Measurements from ENCODE around the gene PPIB. TPM values are rescaled to one million over a fixed set of nuclear protein-coding genes. Genes with fewer than 3 reads are reported as not detected.
"Not testable (repeated sequence)": the region's sequence is repeated elsewhere in the genome, so short reads cannot be mapped to it uniquely, and the experiment has no call there.

PPIB gene
- total RNA-seq, 1 donor = 265 TPM

DNA sequence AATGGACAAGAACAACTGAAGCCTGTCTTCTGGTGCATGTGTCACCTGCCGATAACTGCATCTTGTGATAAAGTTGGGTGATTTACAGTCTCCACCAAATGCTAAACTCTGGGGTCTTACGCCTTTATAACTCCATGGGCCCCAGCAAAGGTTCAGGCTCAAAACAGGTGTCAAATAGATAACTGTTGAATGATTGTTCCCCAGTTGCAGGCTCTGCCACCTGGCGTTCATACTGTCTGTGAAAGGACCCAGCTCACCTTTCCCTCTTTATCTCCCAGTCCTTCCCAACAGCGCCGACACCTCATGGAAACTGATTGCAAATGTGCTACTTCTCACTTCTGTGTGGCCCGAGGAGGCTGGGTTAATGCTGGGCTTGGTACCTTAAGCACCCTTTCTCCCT, 19.5 kb downstream of the PPIB start:
- DNase-seq (ENCODE audit: low read depth in 2 of 3, low spot score in 2 of 3) = no peak

DNA sequence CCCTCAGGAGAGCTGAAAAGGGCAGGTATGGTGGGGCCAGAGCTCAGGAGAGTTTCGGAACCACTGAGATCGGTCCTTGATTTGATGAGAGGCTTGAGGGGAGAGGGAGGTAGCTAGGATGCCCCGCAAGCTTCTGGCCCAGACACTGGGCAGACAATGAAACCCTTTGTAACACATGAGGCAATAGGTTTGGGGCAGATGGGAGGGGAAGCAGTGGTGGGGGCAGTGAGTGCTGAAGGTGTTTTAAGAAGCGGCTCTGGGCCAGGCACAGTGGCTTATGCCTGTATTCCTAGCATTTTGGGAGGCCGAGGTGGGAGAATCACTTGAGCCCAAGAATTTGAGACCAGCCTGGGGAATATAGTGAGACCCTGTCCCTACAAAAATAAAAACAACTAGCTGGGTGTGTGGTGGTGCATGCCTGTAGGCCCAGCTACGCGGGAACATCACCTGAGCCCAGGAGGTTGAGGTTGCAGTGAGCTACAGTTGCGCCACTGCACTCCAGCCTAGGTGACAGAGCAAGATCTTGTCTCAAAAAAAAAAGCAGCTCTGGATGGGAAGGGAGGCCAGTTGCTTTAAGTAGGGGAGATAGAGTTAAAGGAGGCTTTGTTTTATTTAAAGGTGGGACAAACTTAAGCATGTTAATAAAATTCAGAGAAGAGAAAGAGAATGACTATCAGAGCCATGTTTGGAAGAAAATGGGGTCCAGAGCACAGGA, 20.9 kb downstream of the PPIB start:
- DNase-seq (ENCODE audit: low read depth in 2 of 3, low spot score in 2 of 3) = no peak

DNA sequence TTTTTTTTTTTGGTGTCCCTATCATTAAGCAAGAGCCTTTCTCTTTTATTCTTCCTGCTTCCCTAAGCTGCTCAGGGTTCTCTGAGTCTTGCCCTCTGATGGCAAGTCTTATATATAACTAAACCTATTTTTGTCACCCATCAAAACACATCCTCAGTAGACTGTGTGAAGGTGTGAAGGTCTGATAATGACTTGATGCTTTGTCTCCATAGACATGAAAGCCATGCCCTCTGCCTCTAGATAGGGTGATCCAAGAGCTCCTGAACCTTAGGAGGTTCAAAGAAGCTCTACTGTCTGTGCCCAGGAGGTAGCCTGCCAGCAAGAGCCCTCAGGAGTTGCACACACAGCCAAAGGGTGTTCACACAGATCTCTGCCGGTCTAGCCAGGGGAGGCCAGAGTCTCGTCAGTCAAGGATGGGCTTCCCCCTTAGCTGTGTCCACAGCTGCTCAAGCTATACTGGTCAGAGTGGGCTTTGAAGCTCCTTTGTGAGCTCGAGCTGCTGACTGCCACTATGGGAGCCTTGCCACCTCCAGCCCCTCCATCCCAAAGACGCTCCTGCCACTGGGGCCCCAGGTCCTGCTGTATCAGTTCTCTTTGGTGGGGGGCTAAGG, 24.4 kb downstream of the PPIB start:
- DNase-seq (ENCODE audit: low read depth in 2 of 3, low spot score in 2 of 3) = no peak

DNA sequence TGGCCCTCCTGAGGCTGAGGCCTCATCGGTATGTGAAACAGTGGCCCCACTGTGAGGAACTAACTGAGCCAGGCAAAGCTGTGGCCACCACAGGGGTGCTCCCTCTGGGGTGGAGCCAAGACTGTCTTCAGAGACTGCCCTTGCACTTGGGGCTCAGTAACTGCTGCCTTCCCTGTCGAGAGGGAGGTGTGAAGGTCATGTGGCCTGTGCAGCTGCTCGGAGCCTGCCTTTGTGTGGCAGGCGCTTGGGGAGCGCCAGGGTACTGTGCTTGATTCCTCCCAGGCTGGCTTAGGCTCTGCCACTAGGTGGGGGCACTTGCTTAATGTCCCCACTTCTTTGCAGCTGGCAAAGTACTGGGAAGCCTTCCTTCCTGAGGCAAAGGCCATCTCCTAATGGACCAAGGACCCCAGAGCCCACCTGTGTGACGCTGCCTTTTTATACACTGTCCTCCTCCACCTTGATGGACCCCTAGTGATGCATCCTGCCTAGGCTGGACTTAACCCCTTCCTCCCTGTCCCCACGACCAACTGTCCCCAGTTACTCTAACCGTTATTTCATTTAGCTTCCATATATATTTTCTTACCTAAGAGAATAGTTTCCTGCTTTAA, 25.5 kb downstream of the PPIB start:
- DNase-seq (ENCODE audit: low read depth in 2 of 3, low spot score in 2 of 3) = no peak

DNA sequence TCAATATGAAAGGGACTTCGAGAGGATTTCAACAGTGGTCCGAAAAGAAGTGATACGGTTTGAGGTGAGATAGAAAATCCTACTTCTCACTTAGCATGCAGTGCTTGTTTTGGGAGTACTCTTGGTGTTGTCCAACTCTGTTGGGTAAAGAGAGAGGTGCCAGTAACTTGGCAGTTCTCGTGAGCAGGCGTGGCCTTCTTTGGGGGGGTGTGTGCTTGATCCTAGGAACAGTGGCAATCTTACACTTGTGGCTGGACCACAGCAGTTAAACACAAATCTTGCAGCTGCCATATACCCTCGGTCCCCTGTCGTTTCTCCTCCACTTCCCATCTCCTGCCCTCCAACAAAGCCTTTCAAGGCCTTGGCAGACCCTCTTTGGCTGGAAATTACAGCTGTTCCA, 26.5 kb downstream of the PPIB start:
- no peak for DNase-seq (ENCODE audit: low read depth in 2 of 3, low spot score in 2 of 3)

DNA sequence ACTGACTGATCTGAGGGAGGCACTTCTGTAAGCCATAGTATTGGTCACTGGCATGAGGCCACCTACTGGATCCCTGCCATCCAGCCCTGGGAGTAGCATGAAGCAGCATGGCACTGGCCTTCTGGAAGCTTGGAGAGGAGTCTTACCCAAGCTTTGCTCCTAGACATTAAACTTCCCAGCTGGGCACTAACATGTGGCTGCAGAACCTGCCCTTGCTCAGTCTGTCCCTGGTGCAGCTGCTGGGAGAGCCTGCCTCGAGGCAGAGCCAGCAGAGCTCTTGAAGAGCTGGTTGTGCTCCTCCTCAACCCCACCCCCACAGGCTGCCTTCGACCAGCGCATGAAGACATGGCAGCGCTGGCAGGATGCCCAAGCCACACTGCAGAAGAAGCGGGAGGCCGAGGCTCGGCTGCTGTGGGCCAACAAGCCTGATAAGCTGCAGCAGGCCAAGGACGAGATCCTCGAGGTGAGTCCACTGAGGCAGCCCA, 28.4 kb downstream of the PPIB start:
- DNase-seq (ENCODE audit: low read depth in 2 of 3, low spot score in 2 of 3) = peak in 1 of 3 donors; percentile 41

DNA sequence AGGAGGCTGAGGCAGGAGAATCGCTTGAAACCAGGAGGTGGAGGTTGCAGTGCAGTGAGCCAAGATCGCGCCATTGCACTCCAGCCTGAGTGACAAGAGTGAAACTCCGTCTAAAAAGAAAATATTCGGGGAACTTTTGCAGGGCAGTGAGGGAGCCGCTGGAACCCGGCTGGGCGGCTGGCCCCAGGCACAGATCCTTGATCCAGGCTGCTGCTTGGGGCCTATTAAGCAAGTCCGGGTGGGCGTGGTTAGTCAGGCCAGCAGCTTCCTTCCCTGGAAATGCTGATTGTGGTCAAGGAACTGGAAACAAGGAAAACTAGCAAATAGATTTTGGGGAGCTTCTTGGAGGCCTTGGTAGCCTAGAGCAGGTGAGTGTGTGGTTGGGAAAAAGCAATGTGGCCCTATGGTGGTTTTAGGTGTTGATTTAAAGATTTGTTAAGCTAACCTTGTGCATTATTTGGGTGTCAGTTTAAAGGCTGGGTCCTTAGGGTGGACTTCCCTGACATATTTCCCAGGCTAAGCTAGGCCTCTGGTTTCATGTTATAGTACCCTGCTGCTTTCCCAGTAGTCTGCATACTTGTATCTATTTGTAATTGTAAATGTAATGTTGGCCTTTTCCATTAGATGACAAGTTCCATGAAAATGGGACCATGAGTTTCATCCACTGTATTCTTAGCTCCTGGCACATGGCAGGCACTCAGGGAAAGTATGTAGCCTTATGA, 29.0 kb downstream of the PPIB start:
- no peak for DNase-seq (ENCODE audit: low read depth in 2 of 3, low spot score in 2 of 3)

DNA sequence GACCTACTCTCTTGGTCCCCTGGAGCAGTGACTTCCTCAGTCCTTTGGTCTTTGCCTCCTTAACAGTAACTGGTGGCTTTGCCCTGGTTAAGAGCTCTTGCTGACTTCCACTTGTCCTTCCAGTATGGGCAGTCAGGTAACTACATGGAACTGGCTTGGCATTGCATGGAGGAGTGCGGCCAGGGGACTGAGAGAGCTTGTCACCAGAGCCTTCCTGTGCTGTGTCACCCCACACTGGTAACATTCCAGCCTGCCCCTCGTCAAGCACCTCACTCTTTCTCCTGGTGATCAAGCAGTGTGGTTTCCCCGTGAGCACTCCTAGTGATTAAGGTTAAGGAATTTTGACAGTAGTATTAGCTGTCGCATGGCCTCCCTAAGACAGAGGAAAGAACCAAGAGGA, 30.6 kb downstream of the PPIB start:
- no peak for DNase-seq (ENCODE audit: low read depth in 2 of 3, low spot score in 2 of 3)

DNA sequence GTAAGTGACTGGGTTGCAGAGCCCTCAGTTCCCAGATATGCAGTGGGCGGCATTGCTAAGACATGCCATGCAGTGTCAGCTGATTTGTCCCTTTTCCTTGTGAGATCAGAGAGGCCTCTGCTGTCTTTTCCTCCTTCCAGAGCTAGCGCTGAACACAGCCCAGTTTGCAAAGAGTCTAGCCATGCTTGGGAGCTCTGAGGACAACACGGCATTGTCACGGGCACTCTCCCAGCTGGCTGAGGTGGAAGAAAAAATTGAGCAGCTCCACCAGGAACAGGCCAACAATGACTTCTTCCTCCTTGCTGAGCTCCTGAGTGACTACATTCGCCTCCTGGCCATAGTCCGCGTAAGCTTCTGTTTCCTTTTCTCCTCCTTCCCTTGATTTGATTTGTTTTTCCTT, 31.3 kb downstream of the PPIB start:
- no peak for DNase-seq (ENCODE audit: low read depth in 2 of 3, low spot score in 2 of 3)

DNA sequence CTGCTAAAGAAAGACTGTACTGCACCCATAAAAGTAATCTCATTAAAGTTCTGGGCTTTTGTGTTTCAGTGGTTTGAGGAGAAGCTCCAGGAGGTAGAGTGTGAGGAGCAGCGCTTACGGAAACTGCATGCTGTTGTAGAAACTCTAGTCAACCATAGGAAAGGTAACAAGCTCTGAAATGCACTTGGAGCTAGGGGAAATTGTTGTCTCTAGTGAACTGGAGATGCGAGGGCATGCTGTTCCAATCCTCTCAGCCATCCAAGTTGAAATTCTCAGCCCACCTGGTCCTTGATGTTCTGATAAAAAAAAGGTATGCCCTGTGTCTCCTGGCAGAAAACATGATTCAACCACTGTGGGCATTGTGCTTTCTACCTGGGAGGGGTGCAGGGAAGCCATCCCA, 32.7 kb downstream of the PPIB start:
- DNase-seq (ENCODE audit: low read depth in 2 of 3, low spot score in 2 of 3) = no peak

DNA sequence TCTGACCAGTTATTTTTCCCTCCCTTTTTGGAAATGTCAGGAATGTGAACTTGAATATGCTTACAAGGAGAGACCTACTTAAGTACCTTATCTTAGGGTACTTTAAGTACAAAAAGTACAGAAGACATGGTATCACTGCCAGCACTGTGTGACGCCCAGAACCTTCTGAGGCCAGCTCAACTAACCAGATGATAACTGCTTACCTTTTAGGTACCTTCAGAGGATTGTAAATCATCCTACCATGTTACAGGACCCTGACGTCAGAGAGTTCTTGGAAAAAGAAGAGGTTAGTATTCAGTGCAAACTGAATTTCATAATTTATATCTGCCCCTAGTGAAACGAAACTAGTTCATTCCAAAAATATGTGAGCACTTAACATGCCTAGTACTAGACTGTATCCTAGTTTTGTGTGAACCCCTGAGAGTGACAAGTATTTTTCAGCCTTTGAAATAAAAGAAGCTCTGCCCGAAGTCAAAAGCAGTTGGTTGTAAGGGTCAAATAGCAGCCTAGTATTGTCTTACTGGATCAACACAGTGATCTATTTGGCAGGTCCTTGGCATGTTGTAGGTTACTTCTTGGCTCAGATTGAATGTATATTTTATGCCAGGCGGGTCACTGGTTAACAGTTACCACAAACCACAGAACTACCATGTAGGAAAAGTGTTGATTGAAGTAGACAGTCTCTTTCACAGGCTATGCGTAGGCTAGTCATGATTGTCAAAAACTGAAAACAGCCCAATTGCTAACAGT, 35.1 kb downstream of the PPIB start:
- DNase-seq (ENCODE audit: low read depth in 2 of 3, low spot score in 2 of 3) = no peak

DNA sequence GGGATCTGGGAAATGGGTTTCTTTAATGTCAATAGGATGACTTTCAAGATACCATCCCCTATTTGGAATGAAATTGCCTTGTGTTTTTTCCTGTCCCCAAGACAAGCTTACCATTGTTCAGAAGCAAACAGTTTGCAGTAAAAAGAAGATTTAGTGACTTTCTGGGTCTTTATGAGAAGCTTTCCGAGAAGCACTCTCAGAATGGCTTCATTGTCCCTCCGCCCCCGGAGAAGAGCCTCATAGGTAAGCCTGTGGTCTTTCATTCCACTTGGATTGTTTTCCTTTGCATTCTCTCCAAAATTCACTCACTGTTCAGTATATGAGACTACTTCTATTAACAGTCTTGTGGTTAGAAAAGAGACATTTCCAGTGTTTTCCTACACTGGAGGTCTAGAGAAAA, 36.8 kb downstream of the PPIB start:
- DNase-seq (ENCODE audit: low read depth in 2 of 3, low spot score in 2 of 3) = no peak

DNA sequence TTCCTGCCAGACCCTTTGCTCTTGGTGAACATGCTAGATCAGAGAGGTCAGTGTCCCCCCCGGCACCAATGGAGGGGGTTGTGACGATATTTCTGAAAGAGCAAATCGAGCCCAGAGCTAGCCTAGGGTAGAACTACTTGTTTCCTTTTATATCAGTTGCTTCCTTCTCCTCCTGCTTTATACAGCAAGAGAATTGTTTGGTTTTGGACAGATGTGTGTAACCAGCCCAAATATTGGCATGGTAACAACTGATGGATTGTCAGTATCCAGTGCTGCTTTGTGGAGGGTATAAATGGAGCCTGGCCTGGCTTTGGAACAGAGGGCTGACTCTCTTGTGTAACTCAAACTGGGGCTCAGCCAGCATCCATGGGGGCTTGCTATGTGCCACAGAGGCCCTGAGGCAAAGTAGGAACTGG, 39.9 kb downstream of the PPIB start:
- no peak for DNase-seq (ENCODE audit: low read depth in 2 of 3, low spot score in 2 of 3)

DNA sequence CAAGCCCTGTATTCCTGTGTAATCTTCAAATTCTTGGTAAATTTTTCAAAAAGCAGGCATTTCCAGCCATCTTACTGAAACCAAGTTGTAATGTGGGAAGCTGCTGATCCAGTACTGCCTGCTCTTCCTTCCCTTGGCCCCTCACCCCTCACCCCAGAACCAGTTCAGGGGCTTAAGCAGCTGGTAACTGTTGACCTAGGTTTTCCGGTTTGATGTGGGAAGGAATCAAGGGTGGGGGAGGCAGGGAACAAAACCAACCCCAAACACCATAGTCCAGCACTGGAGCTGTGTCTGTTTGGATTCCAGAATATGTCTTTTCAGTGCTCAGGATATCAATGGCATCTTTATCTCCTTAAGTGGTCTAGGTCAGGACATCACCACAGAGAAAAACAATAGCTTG, 40.4 kb downstream of the PPIB start:
- no peak for DNase-seq (ENCODE audit: low read depth in 2 of 3, low spot score in 2 of 3)

DNA sequence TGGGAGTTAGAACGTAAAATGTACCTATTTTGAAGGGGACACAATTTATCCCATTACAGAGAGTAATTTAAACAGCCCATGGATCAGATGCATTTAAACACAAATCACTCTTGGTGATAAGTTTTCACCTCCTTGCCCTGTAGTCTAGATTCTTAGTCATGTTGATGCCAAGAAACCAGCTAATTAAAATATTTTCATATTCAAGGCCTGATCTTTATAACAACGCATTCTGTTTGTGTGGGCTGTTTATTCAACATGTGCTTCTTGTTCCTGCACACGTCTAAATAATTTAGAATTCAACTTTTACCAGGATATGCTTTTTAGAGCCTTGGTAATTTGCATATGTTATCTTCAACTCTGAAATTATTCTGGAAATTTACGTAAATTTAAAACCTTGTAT, 41.2 kb downstream of the PPIB start:
- no peak for DNase-seq (ENCODE audit: low read depth in 2 of 3, low spot score in 2 of 3)

DNA sequence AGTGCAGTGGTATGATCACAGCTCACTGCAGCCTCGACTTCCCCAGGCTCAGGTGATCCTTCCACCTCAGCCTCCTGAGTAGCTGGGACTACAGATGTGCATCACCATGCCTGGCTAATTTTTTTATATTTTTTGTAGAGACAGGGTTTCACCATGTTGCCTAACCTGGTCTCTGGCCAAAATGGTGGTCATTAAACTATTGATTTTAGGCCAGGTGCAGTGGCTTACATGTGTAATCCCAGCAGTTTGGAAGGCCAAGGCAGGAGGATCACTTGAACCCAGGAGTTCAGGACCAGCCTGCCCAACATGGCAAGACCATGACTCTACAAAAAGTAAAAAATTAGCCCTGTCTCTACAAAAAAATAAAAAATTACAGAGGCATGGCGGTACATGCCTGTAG, 42.5 kb downstream of the PPIB start:
- DNase-seq (ENCODE audit: low read depth in 2 of 3, low spot score in 2 of 3) = not testable (repeated sequence)

DNA sequence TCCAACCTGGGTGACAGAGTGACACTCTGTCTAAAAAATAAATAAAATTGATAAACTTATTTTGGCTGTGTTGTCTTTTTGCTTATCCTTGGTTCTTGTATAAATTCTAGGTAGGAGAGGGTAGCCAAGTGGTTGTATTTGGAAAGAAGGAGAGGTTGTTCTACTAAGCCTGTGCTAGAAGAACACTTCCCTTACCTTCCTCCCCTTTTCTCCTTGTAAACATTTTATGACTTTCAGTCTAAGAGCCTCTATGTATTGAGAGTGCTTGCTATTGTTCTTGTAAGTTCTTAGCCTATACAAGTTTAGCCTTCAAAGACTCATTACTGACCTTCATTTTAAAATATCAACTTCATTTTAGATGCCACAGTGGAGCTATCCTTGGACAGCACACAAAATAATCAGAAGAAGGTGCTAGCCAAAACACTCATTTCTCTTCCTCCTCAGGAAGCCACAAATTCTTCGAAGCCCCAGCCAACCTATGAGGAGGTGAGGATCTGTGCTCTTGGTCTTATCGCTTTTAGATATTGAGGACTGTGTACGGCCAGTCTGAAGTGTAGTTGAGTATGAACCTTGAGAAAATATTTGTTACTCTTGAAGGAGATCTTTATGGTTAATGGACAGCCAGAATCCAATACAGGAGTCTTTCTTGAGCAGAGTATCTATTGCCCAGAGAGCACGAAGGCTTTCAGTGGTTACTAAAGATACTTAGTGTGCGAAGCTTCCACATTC, 44.9 kb downstream of the PPIB start:
- DNase-seq (ENCODE audit: low read depth in 2 of 3, low spot score in 2 of 3) = no peak

DNA sequence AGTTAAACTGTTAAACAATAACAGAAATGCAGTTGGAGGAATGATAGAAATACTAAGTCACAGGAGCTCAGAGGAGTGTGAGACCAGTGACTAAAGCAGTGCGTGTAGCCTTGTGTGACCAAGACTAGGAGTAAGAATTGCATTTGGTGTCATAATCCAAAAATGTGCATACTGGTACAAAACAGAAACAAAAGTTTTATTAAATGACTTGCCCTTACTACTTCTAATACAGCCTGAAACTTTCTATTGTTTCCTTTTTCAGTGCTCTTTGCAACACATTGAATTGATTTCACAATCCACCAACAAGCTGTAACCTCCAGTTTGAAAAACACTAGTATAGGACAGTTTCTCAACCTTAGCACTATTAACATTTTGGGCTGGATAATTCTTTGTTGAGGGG, 49.9 kb downstream of the PPIB start:
- DNase-seq (ENCODE audit: low read depth in 2 of 3, low spot score in 2 of 3) = no peak

DNA sequence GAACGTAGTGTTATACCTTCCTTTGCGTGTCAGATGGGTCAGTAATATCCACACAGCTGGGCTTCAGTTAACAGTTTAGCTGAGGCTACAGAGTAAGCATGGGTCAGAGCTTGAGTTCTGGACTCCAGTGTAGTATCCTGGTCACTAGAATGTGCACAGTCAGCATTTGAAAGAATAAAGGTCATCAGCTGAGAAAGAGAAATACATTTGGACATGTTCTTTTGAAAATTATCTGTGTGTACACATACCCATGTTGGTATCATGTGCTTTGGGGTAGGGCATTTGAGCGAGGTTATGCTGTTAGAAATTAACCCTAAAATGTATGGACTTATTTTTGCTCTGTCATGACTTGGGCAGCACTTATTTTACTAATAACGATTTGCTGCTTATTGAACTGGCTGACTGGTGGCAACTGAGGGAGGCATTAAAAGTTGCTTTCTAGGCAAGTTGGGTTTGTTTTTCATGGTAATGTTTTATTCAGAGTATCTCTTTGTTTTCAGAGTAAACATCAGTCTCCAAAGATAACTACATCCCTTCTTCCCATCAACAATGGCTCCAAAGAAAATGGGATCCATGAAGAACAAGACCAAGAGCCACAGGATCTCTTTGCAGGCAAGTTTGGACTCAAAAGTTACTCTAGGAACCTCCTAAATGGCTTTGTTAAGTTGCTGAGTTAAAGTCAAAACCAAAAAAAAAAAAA, 50.6 kb downstream of the PPIB start:
- DNase-seq (ENCODE audit: low read depth in 2 of 3, low spot score in 2 of 3) = no peak

DNA sequence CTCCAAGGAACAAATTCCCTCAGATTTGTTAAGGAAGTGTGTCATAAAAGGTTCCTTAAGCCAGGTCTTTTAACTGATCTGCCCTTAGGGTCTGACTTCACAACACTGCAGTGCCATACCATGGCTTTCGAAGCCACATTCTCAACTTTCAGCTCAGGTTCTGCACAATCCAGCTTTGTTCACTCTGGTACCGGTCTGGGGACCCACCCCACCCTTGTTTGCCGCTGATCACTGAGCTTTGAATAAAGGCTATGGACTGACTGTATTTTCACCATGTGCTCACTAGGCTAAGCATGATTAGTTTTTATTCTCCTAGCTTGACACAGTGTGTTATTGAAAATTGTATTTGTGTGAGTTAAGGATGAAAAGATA, 51.2 kb downstream of the PPIB start:
- no peak for DNase-seq (ENCODE audit: low read depth in 2 of 3, low spot score in 2 of 3)

All from hematopoietic multipotent progenitor cell (in vitro differentiated cells).